HepG2 (cell line): ENCODE data around the gene DNAJB6. TPM values are rescaled to one million over a fixed set of nuclear protein-coding genes. Genes with fewer than 3 reads are reported as not detected.

Experiments used
- FOXA1 ChIP-seq, 2 experiments: fragments of 450-650 bp in 1 of 2; sonication (generic) in 1 of 2; formaldehyde crosslinking in 1 of 2; IDR thresholded peaks; 2 replicates each; pipeline versions ENCODE4 v1.4.0 to v1.6.1; 2016 to 2020; ENCODE audit warnings: missing genetic modification reagents in 1 of 2
- HDAC2 ChIP-seq: sonication (generic); formaldehyde crosslinking; IDR thresholded peaks from 2 replicates; pipeline ENCODE4 v1.4.0; 2020; ENCODE audit warnings: missing genetic modification reagents
- HOXA3 ChIP-seq: sonication (generic); formaldehyde crosslinking; IDR thresholded peaks from 2 replicates; pipeline ENCODE4 v1.5.0; 2020; ENCODE audit warnings: missing genetic modification reagents
- KLF15 ChIP-seq: sonication (generic); formaldehyde crosslinking; IDR thresholded peaks from 2 replicates; pipeline ENCODE4 v1.8.1; 2023; ENCODE audit warnings: borderline replicate concordance, mild to moderate bottlenecking, inconsistent platforms, missing genetic modification reagents, mixed read lengths
- PLRG1 ChIP-seq: fragments of 450-650 bp; conservative IDR thresholded peaks from 2 replicates; pipeline ENCODE4 v1.6.1; 2016
- SIX4 ChIP-seq: sonication (generic); formaldehyde crosslinking; IDR thresholded peaks from 2 replicates; pipeline ENCODE4 v1.4.0; 2020; ENCODE audit warnings: missing genetic modification reagents
- SMAD9 ChIP-seq: sonication (generic); formaldehyde crosslinking; IDR thresholded peaks from 2 replicates; pipeline ENCODE4 v1.5.1; 2020; ENCODE audit warnings: mild to moderate bottlenecking, missing genetic modification reagents
- SRSF4 ChIP-seq: fragments of 200-400 bp; formaldehyde crosslinking; IDR thresholded peaks from one replicate; pipeline ENCODE4 v1.6.1; 2018; ENCODE audit warnings: mild to moderate bottlenecking, low read depth, low read length, moderate library complexity; ENCODE audit not compliant: poor library complexity, severe bottlenecking
- TARDBP ChIP-seq: sonication (generic); formaldehyde crosslinking; IDR thresholded peaks from 2 replicates; pipeline ENCODE4 v1.8.0; 2022; ENCODE audit warnings: mild to moderate bottlenecking, missing genetic modification reagents
- TEAD3 ChIP-seq: optimal IDR thresholded peaks from 2 replicates; pipeline ENCODE3; 2016; ENCODE audit warnings: borderline replicate concordance
- ZBTB38 ChIP-seq: sonication (generic); formaldehyde crosslinking; IDR thresholded peaks from 2 replicates; pipeline ENCODE4 v1.5.1; 2020; ENCODE audit warnings: mild to moderate bottlenecking, missing genetic modification reagents
- ZBTB7B ChIP-seq: sonication (generic); formaldehyde crosslinking; IDR thresholded peaks from 2 replicates; pipeline ENCODE4 v1.4.0; 2020; ENCODE audit warnings: missing genetic modification reagents
- ZFP1 ChIP-seq: IDR thresholded peaks from 2 replicates; pipeline ENCODE4 v1.6.1; 2016
- ZNF143 ChIP-seq: sonication (generic); formaldehyde crosslinking; IDR thresholded peaks from 2 replicates; pipeline ENCODE4 v1.4.0; 2020; ENCODE audit warnings: missing genetic modification reagents
- ZNF33A ChIP-seq: sonication (generic); formaldehyde crosslinking; IDR thresholded peaks from 2 replicates; pipeline ENCODE4 v1.5.1; 2020; ENCODE audit warnings: missing genetic modification reagents, mild to moderate bottlenecking, moderate library complexity, borderline replicate concordance
- ZNF343 ChIP-seq: sonication (generic); formaldehyde crosslinking; IDR thresholded peaks from 2 replicates; pipeline ENCODE4 v1.4.0; 2020; ENCODE audit warnings: mild to moderate bottlenecking, missing genetic modification reagents
- ZNF556 ChIP-seq: sonication (generic); formaldehyde crosslinking; IDR thresholded peaks from 2 replicates; pipeline ENCODE4 v1.4.0; 2020; ENCODE audit warnings: mild to moderate bottlenecking, missing genetic modification reagents, borderline replicate concordance
- ZNF776 ChIP-seq: sonication (generic); formaldehyde crosslinking; IDR thresholded peaks from 2 replicates; pipeline ENCODE4 v1.4.0; 2020; ENCODE audit warnings: mild to moderate bottlenecking, missing genetic modification reagents
- ZNF777 ChIP-seq: sonication (generic); formaldehyde crosslinking; IDR thresholded peaks from 2 replicates; pipeline ENCODE4 v1.4.0; 2020; ENCODE audit warnings: missing genetic modification reagents
- polyA plus RNA-seq, 8 experiments: library from polyadenylated mRNA; depleted of rRNA in 3 of 8; stranded (reverse) in 7 of 8; unstranded in 1 of 8; fragments of >200 nt; fragmentation: Illumina TruSeq in 4 of 8; extraction: Trizol in 4 of 8; gene quantifications; 2 replicates each; pipeline versions ENCODE4 v1.2.1 to v1.2.3, GENCODE V29; 2011 to 2016; ENCODE audit warnings: low read depth in 4 of 8, missing spikeins in 1 of 8, mixed read lengths in 1 of 8; ENCODE audit not compliant: insufficient read depth in 1 of 8
- total RNA-seq, 5 experiments: library from RNA; depleted of rRNA; stranded (reverse); fragments of >200 nt; fragmentation: Illumina TruSeq; extraction: Trizol; gene quantifications; 2 replicates each; pipeline ENCODE4 v1.2.3, GENCODE V29; 2016; ENCODE audit warnings: low read depth in 1 of 5
- TF ChIP-seq, protein P1 (sequence below): sonication (generic); formaldehyde crosslinking; IDR thresholded peaks from 2 replicates; pipeline ENCODE4 v1.5.0; 2020; ENCODE audit warnings: mild to moderate bottlenecking, missing genetic modification reagents, moderate library complexity
- TF ChIP-seq, protein P2 (sequence below), 2 experiments: sonication (generic) in 1 of 2; formaldehyde crosslinking in 1 of 2; IDR thresholded peaks; 2 replicates each; pipeline versions ENCODE4 v1.4.0 to v1.6.1; 2018 to 2020; ENCODE audit warnings: missing genetic modification reagents in 2 of 2, borderline replicate concordance in 1 of 2, low read depth in 1 of 2, mild to moderate bottlenecking in 1 of 2, missing biosample characterization in 1 of 2
- TF ChIP-seq, protein P3 (sequence below): sonication (generic); formaldehyde crosslinking; conservative IDR thresholded peaks from 2 replicates; pipeline ENCODE4 v1.4.0; 2020; ENCODE audit warnings: missing genetic modification reagents
- TF ChIP-seq, protein P4 (sequence below): sonication (generic); formaldehyde crosslinking; IDR thresholded peaks from 2 replicates; pipeline ENCODE4 v1.4.0; 2020; ENCODE audit warnings: missing genetic modification reagents, low read depth, mild to moderate bottlenecking, borderline replicate concordance
- TF ChIP-seq, protein P5 (sequence below): IDR thresholded peaks from 2 replicates; pipeline ENCODE4 v1.6.1; 2012; ENCODE audit warnings: inconsistent platforms

The DNAJB6 gene
- total and polyA plus RNA-seq, 2 of the 13 experiments (the other 11 are each of a cell fraction or from before 2014, with no cell fraction given): 29.9 to 53.9 TPM

DNA sequence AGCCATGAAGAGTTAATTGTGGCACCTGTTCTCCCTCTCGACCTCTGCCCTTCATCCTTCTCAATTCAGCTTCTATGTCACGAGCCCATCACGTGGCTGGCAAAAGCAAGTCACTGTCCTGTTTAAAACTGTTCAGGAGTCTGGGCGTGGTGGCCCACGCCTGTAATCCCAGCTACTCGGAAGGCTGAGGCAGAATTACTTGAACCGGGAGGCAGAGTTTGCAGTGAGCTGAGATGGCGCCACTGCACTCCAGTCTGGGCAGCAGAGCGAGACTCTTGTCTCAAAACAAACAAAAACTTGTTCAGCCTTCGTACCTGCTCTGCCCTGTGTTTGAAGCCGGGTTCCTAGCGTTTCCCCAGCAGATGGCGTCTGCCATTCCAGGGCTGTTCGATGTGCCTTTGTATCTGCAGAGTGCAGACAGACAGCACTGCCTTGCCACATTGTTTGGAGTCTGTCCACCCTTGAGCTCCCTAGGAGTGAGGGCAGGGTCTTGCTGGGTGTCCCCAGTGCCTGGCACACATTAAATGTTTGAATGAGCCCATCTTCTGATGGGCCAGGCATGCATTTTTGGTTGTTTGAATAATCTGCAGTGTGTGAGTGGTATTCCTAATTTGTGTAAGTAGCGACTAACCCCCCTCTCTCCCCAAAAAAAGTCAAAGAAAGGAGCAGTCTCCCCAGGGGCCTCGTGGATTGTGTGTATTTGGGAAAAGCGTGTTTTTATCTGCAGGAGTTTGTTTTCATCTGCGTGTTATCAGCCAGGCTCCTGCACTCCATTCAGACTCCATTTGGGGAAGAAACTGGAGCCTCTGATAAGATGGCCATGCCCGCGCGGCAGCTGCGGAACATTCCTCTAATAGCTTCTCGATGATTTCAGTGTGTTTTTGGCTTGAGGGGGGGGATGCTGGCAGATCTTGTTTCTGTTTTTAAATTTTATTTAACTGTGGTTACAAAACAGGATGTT lies 61.2 kb downstream of the DNAJB6 start (continued):
- TF ChIP-seq, protein P1, sequence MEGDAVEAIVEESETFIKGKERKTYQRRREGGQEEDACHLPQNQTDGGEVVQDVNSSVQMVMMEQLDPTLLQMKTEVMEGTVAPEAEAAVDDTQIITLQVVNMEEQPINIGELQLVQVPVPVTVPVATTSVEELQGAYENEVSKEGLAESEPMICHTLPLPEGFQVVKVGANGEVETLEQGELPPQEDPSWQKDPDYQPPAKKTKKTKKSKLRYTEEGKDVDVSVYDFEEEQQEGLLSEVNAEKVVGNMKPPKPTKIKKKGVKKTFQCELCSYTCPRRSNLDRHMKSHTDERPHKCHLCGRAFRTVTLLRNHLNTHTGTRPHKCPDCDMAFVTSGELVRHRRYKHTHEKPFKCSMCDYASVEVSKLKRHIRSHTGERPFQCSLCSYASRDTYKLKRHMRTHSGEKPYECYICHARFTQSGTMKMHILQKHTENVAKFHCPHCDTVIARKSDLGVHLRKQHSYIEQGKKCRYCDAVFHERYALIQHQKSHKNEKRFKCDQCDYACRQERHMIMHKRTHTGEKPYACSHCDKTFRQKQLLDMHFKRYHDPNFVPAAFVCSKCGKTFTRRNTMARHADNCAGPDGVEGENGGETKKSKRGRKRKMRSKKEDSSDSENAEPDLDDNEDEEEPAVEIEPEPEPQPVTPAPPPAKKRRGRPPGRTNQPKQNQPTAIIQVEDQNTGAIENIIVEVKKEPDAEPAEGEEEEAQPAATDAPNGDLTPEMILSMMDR: peak; percentile 84
- TF ChIP-seq ZNF777 (no peak), ZNF556 (CRISPR knock-in tag) (0 out of 2 replicates have a peak, but pooled peaks have one; percentile 27), SRSF4 (no peak), HOXA3 (CRISPR knock-in tag) (peak; percentile 27; the same call in 1 of the 2 replicates), ZBTB7B (CRISPR knock-in tag) (no peak), TEAD3 (CRISPR knock-in tag) (peak; percentile 41), ZBTB38 (CRISPR knock-in tag) (0 out of 2 replicates have a peak, but pooled peaks have one; percentile 36), ZNF143 (CRISPR knock-in tag) (0 out of 2 replicates have a peak, but pooled peaks have one; percentile 23), TARDBP (0 out of 2 replicates have a peak, but pooled peaks have one; percentile 27), ZNF776 (CRISPR knock-in tag) (no peak), SMAD9 (CRISPR knock-in tag) (no peak), HDAC2 (CRISPR knock-in tag) (peak; percentile 29; the same call in 1 of the 2 replicates), FOXA1 (IDR thresholded peaks at IDR 0.05) (no peak), FOXA1 (CRISPR knock-in tag; IDR thresholded peaks at IDR 0.05) (peak; percentile 6; the same call in 1 of the 2 replicates), ZNF343 (no peak), PLRG1 (no peak), SIX4 (CRISPR knock-in tag) (no peak), KLF15 (CRISPR knock-in tag) (no peak), ZNF33A (CRISPR knock-in tag) (no peak), ZFP1 (CRISPR knock-in tag) (no peak)
- TF ChIP-seq, protein P2, sequence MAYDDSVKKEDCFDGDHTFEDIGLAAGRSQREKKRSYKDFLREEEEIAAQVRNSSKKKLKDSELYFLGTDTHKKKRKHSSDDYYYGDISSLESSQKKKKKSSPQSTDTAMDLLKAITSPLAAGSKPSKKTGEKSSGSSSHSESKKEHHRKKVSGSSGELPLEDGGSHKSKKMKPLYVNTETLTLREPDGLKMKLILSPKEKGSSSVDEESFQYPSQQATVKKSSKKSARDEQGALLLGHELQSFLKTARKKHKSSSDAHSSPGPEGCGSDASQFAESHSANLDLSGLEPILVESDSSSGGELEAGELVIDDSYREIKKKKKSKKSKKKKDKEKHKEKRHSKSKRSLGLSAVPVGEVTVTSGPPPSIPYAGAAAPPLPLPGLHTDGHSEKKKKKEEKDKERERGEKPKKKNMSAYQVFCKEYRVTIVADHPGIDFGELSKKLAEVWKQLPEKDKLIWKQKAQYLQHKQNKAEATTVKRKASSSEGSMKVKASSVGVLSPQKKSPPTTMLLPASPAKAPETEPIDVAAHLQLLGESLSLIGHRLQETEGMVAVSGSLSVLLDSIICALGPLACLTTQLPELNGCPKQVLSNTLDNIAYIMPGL (CRISPR knock-in tag; IDR thresholded peaks at IDR 0.05; ENCODE audit: borderline replicate concordance in 1 of 2, low read depth in 1 of 2): 0 out of 4 replicates have a peak, but pooled peaks of 1 of the 2 experiments have one; percentile 27
- TF ChIP-seq, protein P3, sequence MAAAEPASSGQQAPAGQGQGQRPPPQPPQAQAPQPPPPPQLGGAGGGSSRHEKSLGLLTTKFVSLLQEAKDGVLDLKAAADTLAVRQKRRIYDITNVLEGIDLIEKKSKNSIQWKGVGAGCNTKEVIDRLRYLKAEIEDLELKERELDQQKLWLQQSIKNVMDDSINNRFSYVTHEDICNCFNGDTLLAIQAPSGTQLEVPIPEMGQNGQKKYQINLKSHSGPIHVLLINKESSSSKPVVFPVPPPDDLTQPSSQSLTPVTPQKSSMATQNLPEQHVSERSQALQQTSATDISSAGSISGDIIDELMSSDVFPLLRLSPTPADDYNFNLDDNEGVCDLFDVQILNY (CRISPR knock-in tag): no peak
- TF ChIP-seq, protein P4, sequence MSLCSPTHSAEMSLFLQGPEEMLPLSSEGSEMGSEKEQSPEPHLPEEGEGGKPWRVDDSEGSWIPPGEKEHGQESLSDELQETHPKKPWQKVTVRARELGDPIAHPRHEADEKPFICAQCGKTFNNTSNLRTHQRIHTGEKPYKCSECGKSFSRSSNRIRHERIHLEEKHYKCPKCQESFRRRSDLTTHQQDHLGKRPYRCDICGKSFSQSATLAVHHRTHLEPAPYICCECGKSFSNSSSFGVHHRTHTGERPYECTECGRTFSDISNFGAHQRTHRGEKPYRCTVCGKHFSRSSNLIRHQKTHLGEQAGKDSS: 0 out of 2 replicates have a peak, but pooled peaks have one; percentile 36
- TF ChIP-seq, protein P5, sequence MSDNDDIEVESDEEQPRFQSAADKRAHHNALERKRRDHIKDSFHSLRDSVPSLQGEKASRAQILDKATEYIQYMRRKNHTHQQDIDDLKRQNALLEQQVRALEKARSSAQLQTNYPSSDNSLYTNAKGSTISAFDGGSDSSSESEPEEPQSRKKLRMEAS: peak; percentile 20; the same call in 1 of the 2 replicates
